ENCODE data around the gene AIMP1.

AIMP1 gene

DNA sequence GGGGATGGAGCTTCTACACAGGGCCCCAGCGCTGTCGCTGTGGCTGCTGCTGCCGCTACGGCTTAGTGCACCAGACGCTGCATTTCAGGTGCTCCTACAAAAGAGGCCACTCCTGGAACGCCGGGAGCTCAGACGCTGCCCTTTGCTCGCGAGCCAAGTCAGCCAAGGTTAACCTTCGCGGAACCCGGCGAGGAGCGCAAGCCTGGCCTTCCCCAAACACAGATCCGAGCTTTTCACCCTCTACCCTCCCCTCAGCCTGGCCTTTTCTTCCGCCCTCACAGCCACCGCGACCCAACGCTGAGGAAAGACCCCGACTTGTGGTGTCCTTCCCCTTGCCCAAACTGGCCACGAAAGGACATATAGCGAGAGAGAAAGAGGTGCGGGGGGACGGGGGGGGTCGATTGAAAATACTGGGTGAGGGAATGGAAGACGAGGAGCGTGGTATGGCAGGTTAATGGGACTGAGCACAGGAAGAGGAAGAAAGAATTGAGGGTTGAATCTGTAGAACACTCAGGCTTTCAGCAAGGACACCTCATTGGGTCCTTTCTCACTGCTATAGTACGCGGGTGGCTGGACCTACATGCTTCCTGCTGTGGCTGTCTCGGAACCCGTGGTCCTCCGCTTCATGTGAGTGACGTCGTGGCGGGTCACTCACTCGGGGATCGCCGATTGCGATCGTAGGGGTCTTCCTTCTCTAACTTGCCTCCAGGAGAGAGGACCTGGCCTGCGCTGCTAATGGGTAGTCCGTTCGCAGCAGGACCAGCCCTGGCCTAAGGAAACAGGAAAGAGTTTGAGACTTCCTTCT is at the start of gene AIMP1, which contains the start of gene TBCK:
AIMP1 (plus strand) TSS at position 583 of the 805 bp plus-strand sequence. CDS start 8,460 bp downstream, outside the sequence.
TBCK (minus strand) TSS at position 242 of the 805 bp plus-strand sequence. CDS start 7,249 bp downstream, outside the sequence.
- peak; percentile 68 to 77 (median 74) for DNase-seq (ENCODE audit: low read depth in 3 of 3)

- no peak for DNase-seq (ENCODE audit: low read depth in 3 of 3)
Observed at GRCh38 chr4:106268786-106269185, 47.6 kb upstream of the AIMP1 start.

DNA sequence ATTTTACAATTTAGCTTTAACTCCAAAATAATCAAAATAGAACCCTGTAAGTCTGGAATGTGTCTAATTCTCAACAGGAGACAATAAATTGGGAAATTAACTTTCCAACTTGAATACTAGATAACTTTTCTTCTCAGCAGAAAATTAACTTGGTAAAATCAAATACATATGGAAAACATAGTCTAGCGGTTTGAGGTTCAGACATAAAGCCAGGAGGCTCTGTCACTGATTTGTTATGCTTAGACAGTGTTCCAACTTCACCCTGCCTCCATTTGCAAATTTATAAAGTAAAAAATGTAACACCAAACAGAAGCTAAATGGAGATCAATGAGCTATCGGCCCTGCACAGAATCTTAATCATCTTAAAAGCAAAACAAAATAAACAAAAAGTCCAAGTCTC is 46.6 kb upstream of the AIMP1 start:
- DNase-seq (ENCODE audit: low read depth in 3 of 3) = no peak

DNA sequence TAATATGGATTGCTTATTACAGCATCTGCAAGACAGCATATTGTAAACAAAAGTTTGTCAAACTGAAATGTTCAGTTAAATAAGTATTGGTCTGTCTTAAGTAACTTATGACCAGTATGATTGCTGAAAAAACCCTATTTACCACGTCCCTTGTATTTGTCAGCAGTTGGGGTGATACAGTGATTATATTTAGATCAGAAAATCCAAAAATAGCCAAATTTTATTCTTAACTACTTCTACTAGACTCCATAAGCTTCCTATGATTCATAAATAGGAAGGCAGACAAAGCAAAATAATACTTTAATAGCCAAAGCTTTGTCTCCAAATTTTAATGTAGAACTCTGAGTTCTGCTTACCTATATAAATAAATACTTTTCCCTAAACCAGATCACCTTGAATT is 45.6 kb upstream of the AIMP1 start:
- DNase-seq (ENCODE audit: low read depth in 3 of 3) = no peak

- no peak for DNase-seq (ENCODE audit: low read depth in 3 of 3)
Observed at GRCh38 chr4:106273831-106274230, 42.5 kb upstream of the AIMP1 start.

DNA sequence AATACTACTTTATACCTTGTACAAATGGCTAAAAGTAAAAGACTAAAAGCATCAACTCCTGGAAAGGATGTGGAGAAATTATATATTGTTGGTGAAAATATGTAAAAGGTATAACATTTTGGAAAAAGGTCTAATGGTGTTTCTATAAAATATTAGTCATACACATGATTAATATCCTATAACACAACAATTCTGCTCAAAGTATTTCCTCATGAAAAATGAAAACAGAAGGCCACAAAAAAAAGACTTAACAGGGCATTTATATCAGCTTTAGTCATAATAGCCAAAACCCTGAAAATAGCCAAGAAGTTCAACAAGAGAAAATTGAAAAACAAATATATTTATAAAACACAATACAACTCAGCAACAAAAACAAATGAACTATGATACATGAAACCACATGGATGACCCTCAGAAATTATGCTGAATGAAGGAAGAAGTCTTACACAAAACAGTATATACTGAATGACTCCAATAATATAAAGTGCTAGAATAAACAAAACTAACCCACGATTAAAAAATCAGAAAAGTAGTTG is 39.1 kb upstream of the AIMP1 start:
- no peak for DNase-seq (ENCODE audit: low read depth in 3 of 3)

GRCh38 chr4:106284227-106284626 is 32.1 kb upstream of the AIMP1 start:
- DNase-seq (ENCODE audit: low read depth in 3 of 3) = no peak

GRCh38 chr4:106286611-106287010 is 29.7 kb upstream of the AIMP1 start:
- DNase-seq (ENCODE audit: low read depth in 3 of 3) = no peak

GRCh38 chr4:106287353-106287969 is 28.9 kb upstream of the AIMP1 start:
- no peak for DNase-seq (ENCODE audit: low read depth in 3 of 3)

DNA sequence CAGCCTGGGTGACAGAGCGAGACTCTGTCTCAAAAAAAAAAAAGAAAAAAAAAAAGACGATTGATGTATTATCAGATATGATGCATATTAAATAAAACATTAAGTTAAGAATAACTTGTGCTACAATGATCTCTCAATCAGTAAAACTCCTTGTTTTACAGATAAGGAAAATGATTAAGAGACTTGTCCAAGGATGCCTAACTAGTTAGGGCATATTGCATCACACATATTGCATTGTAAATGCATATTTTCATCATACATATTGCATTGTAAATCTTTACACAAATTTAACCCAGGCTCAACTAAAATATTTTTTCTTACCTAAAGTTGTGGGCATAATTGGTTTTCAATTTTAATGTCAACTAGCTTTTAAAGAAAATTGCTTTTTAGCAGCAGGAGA is 26.6 kb upstream of the AIMP1 start:
- no peak for DNase-seq (ENCODE audit: low read depth in 3 of 3)

DNA sequence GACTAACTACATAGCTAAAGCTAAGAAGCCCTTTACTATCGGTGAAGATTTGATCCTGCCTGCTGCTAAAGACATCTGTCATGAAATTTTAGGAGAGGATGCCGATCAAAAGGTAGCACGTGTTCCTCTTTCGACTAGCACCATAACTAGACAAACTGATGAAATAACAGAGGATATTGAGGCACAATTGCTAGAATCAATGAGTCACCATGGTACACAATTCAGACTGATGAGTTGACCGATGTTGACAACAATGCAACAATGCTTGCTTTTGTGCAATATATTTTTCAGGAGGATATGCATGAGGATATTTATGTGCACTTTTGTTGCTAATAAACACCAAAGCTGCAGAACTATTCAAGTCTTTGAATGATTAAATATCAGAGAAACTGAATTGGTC is 24.7 kb upstream of the AIMP1 start:
- DNase-seq (ENCODE audit: low read depth in 3 of 3) = no peak

DNA sequence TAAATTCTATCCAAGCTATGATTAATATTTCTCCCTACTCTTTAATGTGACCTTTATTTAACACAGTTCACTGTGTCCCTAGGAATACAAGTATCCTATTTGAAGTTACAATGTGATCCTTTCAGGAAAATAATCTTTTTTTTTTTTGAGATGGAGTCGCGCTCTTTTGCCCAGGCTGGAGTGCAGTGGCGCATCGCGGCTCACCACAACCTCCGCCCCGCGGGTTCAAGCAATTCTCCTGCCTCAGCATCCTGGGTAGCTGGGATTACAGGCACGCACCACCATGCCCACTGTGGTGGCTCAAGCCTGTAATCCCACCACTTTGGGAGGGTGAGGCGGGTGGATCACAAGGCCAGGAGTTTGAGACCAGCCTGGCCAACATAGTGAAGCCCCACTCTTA is 22.3 kb upstream of the AIMP1 start:
- DNase-seq (ENCODE audit: low read depth in 3 of 3) = no peak

GRCh38 chr4:106297245-106298035 is 18.9 kb upstream of the AIMP1 start:
- DNase-seq (ENCODE audit: low read depth in 3 of 3) = no peak

DNA sequence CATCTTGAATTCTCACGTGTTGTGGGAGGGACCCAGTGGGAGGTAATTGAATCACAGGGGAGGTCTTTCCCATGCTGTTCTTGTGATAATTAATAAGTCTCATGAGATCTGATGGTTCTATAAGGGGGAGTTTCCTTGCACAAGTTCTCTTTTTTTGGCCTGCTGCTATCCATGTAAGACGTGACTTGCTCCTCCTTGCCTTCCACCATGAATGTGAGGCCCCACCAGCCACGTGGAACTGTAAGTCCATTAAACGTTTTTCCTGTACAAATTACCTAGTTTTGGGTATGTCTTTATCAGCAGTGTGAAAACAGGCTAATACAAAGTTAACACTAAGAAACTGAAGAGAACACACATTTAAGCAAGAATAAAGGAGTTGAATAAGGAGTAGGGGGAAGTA is 16.4 kb upstream of the AIMP1 start:
- DNase-seq (ENCODE audit: low read depth in 3 of 3) = no peak

DNA sequence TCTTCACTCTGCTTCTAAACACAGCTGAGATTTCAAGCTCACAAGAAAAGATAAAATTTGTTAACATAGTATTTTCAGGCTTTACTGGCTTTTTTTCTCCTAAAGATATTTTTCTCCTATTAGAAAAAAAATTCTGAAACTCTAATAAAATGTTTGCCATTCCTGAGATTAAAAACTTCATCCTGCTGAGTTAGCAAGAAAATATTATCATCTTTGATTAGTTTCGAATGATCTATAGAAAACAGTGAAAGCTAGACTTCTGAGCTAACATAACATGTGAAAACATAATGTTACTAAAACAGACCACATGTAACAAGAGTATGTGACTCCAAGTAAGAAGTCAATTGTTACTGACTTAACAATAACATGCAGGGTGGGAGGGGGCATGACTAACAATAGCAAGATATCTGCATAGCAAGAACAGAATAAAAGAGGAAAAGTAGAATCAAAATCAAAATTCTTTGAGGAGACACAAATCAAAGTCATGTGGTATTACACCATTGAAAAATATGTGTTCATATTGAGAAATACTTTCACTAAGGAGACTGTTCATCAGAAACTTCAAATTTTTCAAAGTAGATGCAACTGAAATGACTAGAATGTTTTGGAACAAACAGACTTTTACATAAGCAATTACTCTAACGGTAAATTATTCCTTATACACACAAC is 14.8 kb upstream of the AIMP1 start:
- no peak for DNase-seq (ENCODE audit: low read depth in 3 of 3)

DNA sequence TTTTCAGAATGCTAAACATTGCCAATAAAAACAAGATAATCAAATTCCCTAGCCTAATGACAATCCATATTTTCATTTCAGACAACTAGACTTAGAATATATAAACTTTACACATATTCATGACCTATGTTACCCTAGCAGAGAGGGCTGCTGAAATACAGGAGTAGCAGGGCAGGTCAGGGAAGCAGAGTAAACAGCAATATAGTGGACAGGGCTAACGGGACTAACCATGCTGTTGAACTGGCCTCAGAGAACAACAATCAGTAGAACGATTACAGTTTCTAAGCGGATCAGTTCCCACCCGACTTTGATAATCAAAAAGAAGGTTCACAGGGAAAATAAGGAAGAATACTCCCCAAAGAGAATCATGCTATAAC is 14.3 kb upstream of the AIMP1 start:
- no peak for DNase-seq (ENCODE audit: low read depth in 3 of 3)

DNA sequence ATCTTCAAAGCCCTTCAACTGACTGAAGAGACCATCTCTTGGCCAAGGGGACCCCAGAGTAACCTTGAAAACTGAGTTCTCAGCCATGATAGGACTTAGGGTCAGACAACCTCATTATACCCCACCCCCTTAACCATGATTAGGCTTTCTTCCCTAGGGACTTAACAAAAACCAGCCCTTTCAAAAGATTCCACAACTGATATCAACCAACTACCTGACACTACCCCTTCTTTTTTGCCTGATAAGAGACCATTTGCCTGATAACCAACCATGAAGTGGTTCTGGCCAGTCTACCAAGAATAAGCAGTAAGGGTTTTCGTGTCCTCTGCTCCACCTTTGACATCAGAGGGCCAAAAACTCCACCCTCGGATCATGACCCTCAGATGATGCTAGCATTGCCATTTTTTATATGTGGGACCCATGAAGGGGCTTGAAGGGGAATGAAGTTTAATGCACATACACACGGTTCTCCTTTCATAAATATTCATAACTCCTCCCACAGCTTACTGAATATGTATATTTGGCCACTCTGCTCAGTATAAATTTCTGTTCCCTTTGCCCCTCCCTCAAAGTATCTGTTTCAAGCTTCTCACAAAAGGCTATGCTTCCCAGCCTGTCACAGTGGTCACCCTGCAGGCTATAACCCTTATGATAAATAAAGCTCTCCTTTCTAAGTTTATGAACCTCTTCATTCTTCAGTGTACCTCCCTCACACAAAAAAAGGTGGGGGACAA is 12.6 kb upstream of the AIMP1 start:
- no peak for DNase-seq (ENCODE audit: low read depth in 3 of 3)

GRCh38 chr4:106304632-106305031 is 11.7 kb upstream of the AIMP1 start:
- no peak for DNase-seq (ENCODE audit: low read depth in 3 of 3)

DNA sequence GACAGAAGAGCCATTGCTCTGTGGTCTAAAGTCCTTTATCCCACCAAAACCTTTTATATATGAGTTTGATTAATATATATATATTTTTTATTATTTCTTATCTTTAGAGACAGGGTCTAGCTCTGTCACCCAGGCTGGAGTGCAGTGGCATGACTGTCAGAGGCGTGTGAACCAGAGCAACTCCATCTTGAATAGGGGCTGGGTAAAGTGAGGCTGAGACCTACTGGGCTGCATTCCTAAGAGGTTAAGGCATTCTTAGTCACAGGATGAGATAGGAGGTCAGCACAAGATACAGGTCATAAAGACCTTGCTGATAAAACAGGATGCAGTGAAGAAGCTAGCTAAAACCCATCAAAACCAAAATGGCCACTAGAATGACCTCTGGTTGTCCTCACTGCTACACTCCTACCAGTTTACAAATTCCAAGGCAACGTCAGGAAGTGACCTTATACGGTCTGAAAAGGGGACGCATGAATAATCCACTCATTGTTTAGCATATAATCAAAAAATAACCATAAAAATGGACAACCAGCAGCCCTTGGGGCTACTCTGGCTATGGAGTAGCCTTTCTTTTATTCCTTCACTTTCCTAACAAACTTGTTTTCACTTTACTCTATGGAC is 10.8 kb upstream of the AIMP1 start:
- no peak for DNase-seq (ENCODE audit: low read depth in 3 of 3)

DNA sequence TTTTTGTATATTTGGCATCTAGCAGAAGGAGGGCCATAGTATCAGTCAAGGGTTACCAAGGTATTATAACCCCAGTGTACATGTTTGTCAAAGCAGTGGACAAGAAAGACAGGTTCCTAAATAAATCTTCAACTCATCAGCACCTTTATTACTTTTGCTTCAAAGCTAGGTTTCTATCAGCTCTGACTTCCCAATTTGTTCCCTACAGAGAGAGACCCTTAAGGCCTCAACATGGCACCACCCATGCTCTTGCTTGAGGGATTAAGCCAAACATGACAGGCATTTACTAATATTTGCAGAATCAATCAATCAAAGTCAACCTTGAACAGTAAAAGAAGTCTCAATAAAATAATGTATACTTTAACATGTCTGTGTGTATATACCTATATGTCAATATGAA is 9.8 kb upstream of the AIMP1 start:
- DNase-seq (ENCODE audit: low read depth in 3 of 3) = no peak

DNA sequence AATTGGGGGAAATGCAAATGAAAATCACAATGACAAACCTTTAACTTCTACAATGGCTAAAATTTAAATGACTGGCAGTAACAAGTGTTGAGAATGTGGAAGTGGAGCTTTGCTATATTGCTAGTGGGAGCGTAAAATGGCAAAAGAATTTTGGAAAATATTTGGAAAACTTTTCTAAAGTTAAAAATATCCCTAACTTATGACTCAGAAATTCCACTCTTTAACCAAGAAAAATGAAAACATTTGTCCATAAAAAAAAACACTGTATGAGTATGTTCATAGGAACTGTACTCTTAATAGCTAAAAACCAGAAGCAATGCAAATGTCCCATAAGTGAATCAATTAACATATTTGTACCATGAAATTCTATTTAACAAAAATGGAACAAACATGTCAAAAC is 4.0 kb upstream of the AIMP1 start:
- DNase-seq (ENCODE audit: low read depth in 3 of 3) = no peak

Measured in stimulated activated CD4-positive, alpha-beta T cell treated with anti-CD3 and anti-CD28 coated beads, TNF-alpha, amount 100 ng/mL, for 48 hours (primary cell).